ENCODE measurements around the gene RNF215.

Gene RNF215

DNA sequence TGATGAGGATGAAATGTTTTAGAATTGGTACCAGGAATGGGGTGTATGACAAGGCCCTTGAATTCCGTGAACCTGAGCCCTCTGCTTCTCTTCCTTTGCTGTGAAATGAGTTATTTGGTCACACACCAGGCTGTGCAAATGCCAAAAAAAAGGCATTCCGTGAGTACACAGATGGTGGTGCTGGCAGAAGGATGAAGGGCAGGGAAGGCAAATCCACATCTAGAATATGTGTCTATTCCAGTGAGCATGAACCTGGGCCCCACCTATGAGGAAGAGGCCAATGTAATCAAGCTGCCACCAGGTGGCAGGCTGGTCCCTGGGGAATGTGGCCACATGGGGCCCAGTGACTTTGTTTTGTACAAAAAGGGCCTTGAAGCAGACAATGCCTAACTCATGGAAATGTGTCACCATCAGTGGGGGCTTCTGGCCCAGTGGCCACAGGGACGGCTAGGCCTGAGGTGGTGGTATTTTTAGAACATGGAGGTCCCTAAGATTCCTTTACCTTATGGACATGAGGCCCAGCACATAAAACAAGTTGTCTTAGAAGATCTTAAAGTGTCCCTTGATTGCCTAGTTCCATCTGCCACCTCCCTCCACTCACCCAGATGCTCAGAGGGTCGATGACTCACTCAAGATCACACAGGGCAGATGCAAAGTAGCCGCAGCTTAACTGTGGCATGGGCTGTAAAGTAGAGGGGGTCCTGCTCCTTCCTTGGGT, 3.9 kb upstream of the RNF215 start:
- no peaks in the 10 kb centered on the region for H3K36me3 Mint-ChIP-seq
- no peaks in the 10 kb centered on the region for H3K9me3 Mint-ChIP-seq
- peak overlapping the region; percentile 88 for H3K27ac Mint-ChIP-seq
- ATAC-seq: peak; percentile 70
- no peak overlapping the region for H3K4me3 Mint-ChIP-seq
- peaks cover 47% of the 10 kb centered on the region for H3K4me1 Mint-ChIP-seq
- peaks cover under 1% of the 10 kb centered on the region for H3K27me3 Mint-ChIP-seq

DNA sequence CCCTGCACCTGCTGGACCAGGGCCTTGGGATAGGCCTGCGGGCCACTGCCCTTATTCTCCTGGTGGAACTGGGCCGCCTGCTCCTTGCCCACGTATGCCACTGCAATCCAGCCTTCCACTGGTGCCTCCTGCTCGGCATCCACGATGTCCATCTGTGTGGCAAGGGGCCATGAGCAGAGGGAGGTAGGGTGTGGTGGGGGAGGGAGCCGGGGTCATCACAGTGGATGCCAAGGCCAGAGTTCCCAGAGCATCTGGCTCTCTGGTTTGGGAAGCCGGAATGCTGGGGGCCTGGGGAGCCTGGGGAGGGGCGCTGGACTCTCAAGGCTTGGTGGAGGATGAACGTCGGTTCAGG, 627 bp downstream of the RNF215 start:
- no peaks in the 10 kb centered on the region for H3K36me3 Mint-ChIP-seq
- peaks cover 32% of the 10 kb centered on the region for H3K4me1 Mint-ChIP-seq
- H3K9me3 Mint-ChIP-seq: no peaks in the 10 kb centered on the region
- H3K27ac Mint-ChIP-seq: peak overlapping the region; percentile 55
- peak; percentile 0 for ATAC-seq
- peak overlapping the region; percentile 86 for H3K4me3 Mint-ChIP-seq
- no peaks in the 10 kb centered on the region for H3K27me3 Mint-ChIP-seq

DNA sequence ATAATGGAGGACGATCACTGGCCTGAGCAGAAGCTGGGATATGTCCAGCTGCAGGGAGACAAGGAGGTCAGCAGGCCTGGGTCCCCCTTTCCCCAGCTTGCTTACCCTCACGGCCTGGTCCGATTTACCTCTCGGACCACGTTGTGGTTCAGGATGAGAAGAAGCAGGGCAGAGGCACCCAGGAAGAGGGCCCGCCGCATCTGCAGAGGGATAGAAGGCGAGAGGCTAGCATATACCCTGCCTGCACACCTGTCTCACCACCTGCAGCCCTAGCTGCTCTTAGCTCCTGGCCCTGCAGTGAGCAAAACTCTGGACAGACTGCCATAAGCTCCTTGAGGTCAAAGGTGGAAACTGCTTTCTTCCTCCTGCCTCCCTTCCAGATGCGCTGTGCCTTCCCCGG, 1.3 kb downstream of the RNF215 start:
- no peaks in the 10 kb centered on the region for H3K9me3 Mint-ChIP-seq
- H3K27me3 Mint-ChIP-seq: no peaks in the 10 kb centered on the region
- peak overlapping the region; percentile 55 for H3K27ac Mint-ChIP-seq
- H3K4me3 Mint-ChIP-seq: peak overlapping the region; percentile 86
- H3K36me3 Mint-ChIP-seq: peaks cover 2% of the 10 kb centered on the region
- ATAC-seq: no peak
- peaks cover 27% of the 10 kb centered on the region for H3K4me1 Mint-ChIP-seq

DNA sequence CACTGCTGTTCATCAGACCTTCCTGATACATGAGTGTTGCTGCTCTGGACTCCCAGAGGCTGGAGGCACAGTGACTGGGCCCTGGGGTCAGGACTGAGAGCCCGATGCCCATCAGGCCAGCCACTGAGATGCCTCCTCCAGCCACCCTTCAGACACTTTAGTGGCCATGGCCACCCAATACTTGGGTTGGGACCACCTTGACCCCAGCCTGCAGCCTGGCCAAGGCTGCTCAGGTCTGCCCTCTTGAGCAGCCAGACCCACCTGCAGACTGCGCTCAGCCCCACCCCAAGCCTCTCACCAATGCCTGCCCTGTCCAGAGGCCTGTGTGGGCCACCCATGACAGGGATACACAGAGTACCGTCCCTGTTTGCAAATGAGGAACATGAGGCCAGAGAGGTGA, 4.2 kb downstream of the RNF215 start:
- Mint-ChIP-seq H3K36me3 (peaks cover 15% of the 10 kb centered on the region), H3K9me3 (no peaks in the 10 kb centered on the region), H3K4me3 (no peak overlapping the region), H3K27ac (no peak overlapping the region), H3K4me1 (peaks cover 32% of the 10 kb centered on the region), H3K27me3 (no peaks in the 10 kb centered on the region)
- no peak for ATAC-seq

DNA sequence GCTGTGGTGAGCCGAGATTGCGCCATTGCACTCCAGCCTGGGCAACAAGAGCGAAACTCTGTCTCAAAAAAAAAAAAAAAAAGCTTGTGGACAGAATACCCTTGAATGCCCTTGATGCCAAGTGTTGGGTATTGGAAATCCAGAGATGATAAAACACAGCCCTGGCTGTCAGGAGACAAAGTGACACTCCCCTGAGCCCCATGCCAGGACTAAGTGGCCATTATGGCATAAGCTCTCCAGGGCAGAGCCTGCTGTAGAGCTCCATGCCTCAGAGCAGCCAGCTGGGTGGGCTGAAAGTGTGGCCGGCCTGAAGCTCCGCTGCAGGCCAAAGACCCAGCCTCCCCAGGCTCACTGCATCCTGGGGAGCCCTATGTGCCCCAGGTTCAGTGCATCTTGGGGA, 4.9 kb downstream of the RNF215 start:
- ATAC-seq: no peak
- H3K36me3 Mint-ChIP-seq: peaks cover 15% of the 10 kb centered on the region
- H3K4me1 Mint-ChIP-seq: peaks cover 29% of the 10 kb centered on the region
- no peaks in the 10 kb centered on the region for H3K27me3 Mint-ChIP-seq
- H3K4me3 Mint-ChIP-seq: no peak overlapping the region
- H3K27ac Mint-ChIP-seq: no peak overlapping the region
- no peaks in the 10 kb centered on the region for H3K9me3 Mint-ChIP-seq

DNA sequence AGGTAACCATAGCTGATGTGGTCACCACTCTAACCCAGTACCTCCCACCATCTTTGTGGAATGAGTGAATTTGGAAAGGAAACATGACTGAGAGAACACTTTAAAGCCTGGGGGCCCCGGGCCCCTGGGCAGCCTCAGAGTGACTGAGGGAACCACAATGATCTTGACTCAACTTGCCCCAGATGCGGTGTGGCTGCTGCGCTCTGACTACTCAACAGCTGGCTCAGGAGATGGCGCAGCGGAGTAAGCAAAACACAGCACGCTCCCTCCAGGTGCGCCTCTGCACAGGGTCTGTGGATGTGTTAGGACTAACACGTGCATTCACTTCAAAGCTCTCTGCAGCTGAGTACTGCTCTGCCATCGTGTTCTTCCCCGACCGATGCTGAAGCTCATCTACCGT, 5.9 kb downstream of the RNF215 start:
- Mint-ChIP-seq H3K27ac (no peak overlapping the region), H3K9me3 (no peaks in the 10 kb centered on the region), H3K4me3 (no peak overlapping the region), H3K36me3 (peaks cover 15% of the 10 kb centered on the region), H3K4me1 (peaks cover 20% of the 10 kb centered on the region), H3K27me3 (no peaks in the 10 kb centered on the region)
- ATAC-seq: no peak

DNA sequence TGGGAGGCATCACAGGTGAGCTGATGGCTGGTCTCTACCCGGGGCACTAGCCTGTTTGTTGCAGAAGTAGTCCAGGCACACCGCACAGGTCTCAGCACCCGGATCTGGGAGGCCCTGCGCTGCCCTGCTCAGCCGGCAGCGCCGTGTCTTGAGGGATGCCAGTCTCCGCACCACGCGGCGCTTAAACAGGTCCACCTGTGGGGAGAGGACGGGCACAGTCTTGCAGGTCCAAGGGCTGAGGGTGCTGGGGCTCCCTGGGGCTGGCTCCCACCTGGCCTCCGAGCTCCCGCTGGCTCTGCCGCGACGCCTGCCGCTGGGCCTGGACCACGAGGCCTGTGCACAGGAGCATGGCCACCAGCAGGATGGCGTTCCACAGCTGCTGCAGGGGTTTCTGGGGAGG, 7.2 kb downstream of the RNF215 start:
- peaks cover 15% of the 10 kb centered on the region for H3K4me1 Mint-ChIP-seq
- ATAC-seq: no peak
- H3K27ac Mint-ChIP-seq: no peak overlapping the region

DNA sequence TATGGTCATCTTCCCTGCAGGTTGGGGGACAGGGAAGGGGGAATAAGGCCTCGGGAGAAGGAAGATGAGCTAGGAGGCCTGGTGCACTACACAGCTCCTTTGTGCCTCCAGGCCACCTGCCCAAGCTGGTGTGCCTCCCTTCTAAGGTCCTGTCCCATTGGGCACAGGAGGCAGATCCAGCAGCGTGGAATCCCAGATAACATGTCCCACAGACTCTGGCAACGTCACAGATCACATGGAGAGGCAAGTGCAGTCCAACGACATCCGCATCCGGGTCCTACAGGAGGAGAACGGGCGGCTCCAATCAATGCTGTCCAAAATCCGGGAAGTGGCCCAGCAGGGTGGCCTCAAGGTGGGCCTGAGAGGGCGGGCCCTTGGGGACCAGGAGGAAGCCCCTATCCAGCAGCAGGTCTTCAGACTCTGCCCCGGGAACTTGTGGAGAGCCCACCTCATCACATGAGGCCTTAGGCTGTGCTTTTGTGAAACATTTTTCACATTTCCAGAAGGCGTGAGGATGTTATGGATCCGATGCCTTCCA, 11.8 kb downstream of the RNF215 start:
- Mint-ChIP-seq H3K4me3 (no peak overlapping the region), H3K9me3 (no peaks in the 10 kb centered on the region), H3K36me3 (peaks cover 13% of the 10 kb centered on the region), H3K27me3 (no peaks in the 10 kb centered on the region), H3K27ac (no peak overlapping the region), H3K4me1 (peaks cover 7% of the 10 kb centered on the region)
- no peak for ATAC-seq

More for the DNA sequence above, 7.2 kb downstream of the RNF215 start:
- Mint-ChIP-seq H3K27me3 (no peaks in the 10 kb centered on the region), H3K9me3 (no peaks in the 10 kb centered on the region), H3K36me3 (peaks cover 20% of the 10 kb centered on the region), H3K4me3 (no peak overlapping the region)

DNA sequence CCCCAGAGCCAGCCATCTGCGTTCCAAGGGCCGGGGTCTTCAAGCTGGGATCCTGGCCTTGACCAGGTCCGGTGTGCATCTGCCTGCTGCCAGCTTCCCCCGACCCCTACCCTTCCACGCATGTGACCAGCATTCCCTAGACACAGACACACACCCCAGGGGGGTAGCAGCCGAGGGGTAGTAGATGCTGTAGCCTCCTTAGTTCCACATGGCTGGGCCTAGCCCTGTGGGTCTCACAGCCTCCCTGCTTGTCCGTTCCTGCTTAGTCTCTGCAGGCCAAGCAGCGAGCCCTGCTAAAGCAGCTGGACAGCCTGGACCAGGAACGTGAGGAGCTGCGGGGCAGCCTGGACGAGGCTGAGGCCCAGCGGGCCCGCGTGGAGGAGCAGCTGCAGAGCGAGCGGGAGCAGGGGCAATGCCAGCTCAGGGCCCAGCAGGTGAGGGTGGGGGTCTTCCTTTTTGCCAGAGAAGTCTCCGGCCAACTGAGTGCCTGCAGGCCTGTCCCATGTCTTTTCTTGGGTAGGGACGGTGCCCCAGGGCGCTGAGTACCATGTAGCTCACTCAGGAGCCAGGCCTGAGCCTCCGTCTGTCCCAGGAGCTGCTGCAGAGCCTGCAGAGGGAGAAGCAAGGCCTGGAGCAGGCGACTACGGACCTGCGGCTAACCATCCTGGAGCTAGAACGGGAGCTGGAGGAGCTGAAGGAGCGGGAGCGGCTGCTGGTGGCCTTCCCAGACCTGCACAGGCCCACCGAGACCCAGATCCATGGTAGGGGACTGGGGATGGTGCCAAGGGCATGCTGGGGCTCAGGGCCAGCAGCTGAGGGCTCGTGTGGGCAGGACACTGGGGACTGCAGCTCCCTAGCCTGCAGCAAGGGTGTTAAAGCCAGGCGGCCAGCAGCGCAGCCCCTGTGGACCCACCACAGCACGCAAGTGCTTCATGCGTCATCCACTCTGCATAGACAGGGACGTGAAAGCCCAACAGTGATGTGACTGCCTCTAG, 13.6 kb downstream of the RNF215 start:
- no peak overlapping the region for H3K4me3 Mint-ChIP-seq
- ATAC-seq: no peak
- H3K4me1 Mint-ChIP-seq: no peaks in the 10 kb centered on the region
- no peaks in the 10 kb centered on the region for H3K27me3 Mint-ChIP-seq
- peaks cover 5% of the 10 kb centered on the region for H3K36me3 Mint-ChIP-seq
- H3K27ac Mint-ChIP-seq: no peak overlapping the region
- no peaks in the 10 kb centered on the region for H3K9me3 Mint-ChIP-seq

DNA sequence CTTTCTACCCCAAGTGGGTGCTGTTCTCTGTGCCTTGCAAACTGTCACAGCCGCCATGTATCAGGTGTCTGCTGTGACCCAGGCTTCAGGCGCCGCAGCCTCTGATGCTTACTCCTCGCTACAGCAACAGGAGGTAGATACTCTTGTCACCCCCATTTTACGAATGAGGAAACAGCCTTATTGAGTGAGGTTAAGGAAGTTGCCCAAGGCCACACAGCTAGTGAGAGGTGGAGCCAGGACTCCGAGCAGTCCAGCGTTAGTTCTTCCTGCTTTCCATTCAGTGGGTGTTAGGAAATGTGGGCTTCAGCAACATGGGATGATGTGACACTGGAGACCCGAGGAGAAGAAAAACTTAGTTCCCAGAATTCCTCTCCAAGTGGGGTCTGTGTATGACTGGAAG, 14.3 kb downstream of the RNF215 start:
- H3K4me3 Mint-ChIP-seq: no peak overlapping the region
- no peaks in the 10 kb centered on the region for H3K27me3 Mint-ChIP-seq
- H3K36me3 Mint-ChIP-seq: peaks cover 5% of the 10 kb centered on the region
- no peaks in the 10 kb centered on the region for H3K4me1 Mint-ChIP-seq
- H3K9me3 Mint-ChIP-seq: no peaks in the 10 kb centered on the region
- H3K27ac Mint-ChIP-seq: no peak overlapping the region
- ATAC-seq: no peak

DNA sequence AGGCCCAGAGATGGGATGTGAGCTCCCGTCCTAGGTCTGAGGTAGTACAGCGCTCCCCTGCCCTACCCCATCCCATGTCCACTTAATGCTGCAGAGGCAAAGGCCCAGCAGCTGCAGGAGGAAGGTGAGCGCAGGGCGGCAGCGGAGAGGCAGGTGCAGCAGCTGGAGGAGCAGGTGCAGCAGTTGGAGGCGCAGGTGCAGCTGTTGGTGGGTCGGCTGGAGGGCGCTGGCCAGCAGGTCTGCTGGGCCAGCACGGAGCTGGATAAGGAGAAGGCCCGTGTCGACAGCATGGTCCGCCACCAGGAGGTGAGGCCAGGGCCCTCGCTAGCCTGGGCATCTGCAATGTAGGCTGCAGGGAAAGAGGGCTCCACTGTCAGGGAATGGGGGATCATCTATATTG, 15.2 kb downstream of the RNF215 start:
- no peaks in the 10 kb centered on the region for H3K9me3 Mint-ChIP-seq
- no peak overlapping the region for H3K4me3 Mint-ChIP-seq
- no peaks in the 10 kb centered on the region for H3K27me3 Mint-ChIP-seq
- H3K27ac Mint-ChIP-seq: no peak overlapping the region
- H3K36me3 Mint-ChIP-seq: peaks cover 5% of the 10 kb centered on the region
- ATAC-seq: no peak
- H3K4me1 Mint-ChIP-seq: no peaks in the 10 kb centered on the region

DNA sequence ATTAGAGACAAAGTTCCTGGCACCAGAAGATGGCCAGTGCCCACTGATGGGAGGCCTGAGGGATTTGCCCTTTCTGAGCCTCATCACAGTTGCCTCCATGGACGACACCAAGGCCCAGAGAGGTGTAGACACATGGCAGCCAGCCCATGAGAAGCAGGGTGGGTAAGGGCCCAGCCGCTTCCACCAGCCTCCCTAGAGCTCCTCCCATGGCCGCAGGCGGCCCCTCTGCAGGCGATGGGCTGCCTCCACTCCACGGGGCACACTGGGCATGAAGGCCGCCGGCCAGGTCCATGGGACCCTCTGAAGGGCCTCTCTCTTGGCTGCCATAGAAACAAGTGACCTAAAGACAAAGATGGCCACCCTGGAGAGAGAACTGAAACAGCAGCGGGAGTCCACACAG, 15.9 kb downstream of the RNF215 start:
- Mint-ChIP-seq H3K27me3 (no peaks in the 10 kb centered on the region), H3K9me3 (no peaks in the 10 kb centered on the region), H3K27ac (no peak overlapping the region), H3K36me3 (peaks cover 10% of the 10 kb centered on the region), H3K4me1 (no peaks in the 10 kb centered on the region), H3K4me3 (no peak overlapping the region)
- ATAC-seq: no peak

DNA sequence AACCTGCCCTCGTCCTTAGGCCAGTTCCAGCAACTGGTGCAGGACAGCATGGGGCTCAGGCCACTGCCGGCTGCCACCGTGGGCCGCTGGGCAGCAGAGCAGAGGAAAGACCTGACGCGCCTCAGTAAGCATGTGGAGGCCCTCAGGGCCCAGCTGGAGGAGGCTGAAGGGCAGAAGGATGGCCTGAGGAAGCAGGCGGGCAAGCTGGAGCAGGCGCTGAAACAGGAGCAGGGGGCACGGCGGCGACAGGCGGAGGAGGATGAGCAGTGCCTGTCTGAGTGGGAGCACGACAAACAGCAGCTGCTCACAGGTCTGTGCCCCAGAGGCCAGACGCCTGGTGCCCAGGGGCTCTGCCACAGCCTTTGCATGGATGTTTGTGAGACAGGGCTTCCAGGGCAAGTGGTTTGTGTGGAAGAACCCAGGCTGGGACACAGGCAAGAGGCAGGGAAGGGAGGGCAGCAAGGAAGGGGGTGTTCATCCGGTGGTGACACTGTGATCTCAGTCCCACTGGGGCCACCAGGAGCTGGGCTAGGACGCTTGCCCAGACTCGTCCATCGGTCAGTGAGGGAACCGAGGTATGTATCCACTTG, 16.5 kb downstream of the RNF215 start:
- no peaks in the 10 kb centered on the region for H3K9me3 Mint-ChIP-seq
- H3K4me3 Mint-ChIP-seq: no peak overlapping the region
- no peak for ATAC-seq
- no peaks in the 10 kb centered on the region for H3K27me3 Mint-ChIP-seq
- no peaks in the 10 kb centered on the region for H3K4me1 Mint-ChIP-seq
- H3K36me3 Mint-ChIP-seq: peaks cover 14% of the 10 kb centered on the region
- H3K27ac Mint-ChIP-seq: no peak overlapping the region

DNA sequence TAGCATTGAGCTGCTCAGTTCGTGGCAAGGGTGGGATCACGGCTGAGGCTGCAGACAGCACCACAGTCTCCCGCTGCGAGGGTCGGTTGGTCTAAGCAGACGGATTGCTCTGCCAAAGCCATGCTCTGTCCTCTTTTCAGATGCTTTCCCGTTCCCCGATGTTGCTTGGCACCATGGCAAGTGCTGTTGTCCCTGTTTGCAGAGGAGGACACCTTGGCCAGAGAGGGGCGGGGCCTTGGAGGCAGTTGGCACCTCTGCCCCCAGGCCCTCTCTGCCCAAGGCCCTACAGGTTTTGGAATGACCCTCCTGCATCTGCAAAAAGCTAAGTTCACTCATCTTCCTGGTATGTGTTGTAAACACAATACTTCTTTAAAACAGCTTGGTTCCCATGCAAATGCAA, 18.8 kb downstream of the RNF215 start:
- Mint-ChIP-seq H3K4me3 (no peak overlapping the region), H3K27ac (no peak overlapping the region), H3K36me3 (peaks cover 15% of the 10 kb centered on the region), H3K9me3 (no peaks in the 10 kb centered on the region), H3K4me1 (no peaks in the 10 kb centered on the region), H3K27me3 (no peaks in the 10 kb centered on the region)
- no peak for ATAC-seq

DNA sequence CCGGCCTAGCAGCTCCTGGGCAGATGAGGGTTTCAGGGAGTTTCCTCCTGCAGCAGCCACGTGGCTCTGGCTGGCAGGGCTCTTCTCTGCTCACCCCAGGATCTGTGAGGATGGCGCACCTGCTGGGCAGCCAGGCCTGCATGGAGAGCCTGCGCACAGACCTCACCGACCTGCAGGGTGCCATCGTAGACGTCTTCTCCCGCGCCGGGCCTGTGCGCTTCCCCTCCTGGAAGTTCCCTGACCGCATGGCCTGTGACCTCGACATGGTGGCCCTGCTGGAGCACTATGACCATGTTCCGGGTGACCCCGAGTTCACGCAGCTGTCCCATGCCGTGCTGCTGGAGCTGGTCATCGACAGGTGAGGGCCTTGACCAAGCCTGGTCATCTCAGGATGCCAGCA, 21.3 kb downstream of the RNF215 start:
- ATAC-seq: no peak
- Mint-ChIP-seq H3K36me3 (peaks cover 15% of the 10 kb centered on the region), H3K4me1 (no peaks in the 10 kb centered on the region), H3K9me3 (no peaks in the 10 kb centered on the region), H3K4me3 (no peak overlapping the region), H3K27me3 (no peaks in the 10 kb centered on the region), H3K27ac (no peak overlapping the region)
